Left lung (tissue), 10 donors: Measurements from ENCODE around the gene NAGLU. TPM values are rescaled to one million over a fixed set of nuclear protein-coding genes. Genes with fewer than 3 reads are reported as not detected.
"Not testable (repeated sequence)": the region's sequence is repeated elsewhere in the genome, so short reads cannot be mapped to it uniquely, and the experiment has no call there.

Experiments
- ATAC-seq: fragments of 200-7000 bp; cut with Tn5 transposase; one replicate; pipeline ENCODE4 v1.9.1; 2020; ENCODE audit warnings: moderate library complexity
- DNase-seq, 4 donors: peaks; one replicate each; pipeline ENCODE4 v3.0.0-alpha.2; 2013 to 2020
- H3K27ac ChIP-seq, 2 donors: fragments of 200-600 bp; sonication (generic) in 1 of 2; one replicate each; pipeline versions ENCODE4 v1.5.0 to v1.8.0; 2020 to 2021
- H3K27me3 ChIP-seq, 2 donors: fragments of 200-600 bp; sonication (generic) in 1 of 2; one replicate each; pipeline versions ENCODE4 v1.5.0 to v1.8.0; 2020 to 2021
- H3K36me3 ChIP-seq, 2 donors: fragments of 200-600 bp; sonication (generic) in 1 of 2; one replicate each; pipeline versions ENCODE4 v1.5.0 to v1.8.0; 2020 to 2021
- H3K4me1 ChIP-seq, 2 donors: fragments of 200-600 bp; one replicate each; pipeline ENCODE4 v1.8.0; 2021
- H3K4me3 ChIP-seq, 2 donors: fragments of 200-600 bp; sonication (generic) in 1 of 2; one replicate each; pipeline versions ENCODE4 v1.5.0 to v1.8.0; 2020 to 2021; ENCODE audit warnings: mild to moderate bottlenecking in 1 of 2
- H3K9me3 ChIP-seq, 2 donors: fragments of 200-600 bp; sonication (generic) in 1 of 2; one replicate each; pipeline versions ENCODE4 v1.5.0 to v1.8.0; 2020 to 2021
- intact Hi-C, 2 donors: fragments of 100-400 bp; cut with DNase I; formaldehyde crosslinking; loops; one replicate each; pipeline versions ENCODE4 v1.11.2 to v1.14.2; 2022
- polyA plus RNA-seq, 6 donors: library from polyadenylated mRNA; unstranded; fragments of 120-200 nt; gene quantifications; one replicate each; pipeline ENCODE4 v1.2.1, GENCODE V29; 2013; ENCODE audit not compliant: insufficient read length in 6 of 6
- total RNA-seq, 2 donors: library from RNA; stranded (reverse); fragmentation: NEBNext Ultra II Directional; extraction: Animal tissue kit (Norgen Biotek cat#: 25700); gene quantifications; one replicate each; pipeline ENCODE4 v1.2.1, GENCODE V29; 2021
- TF ChIP-seq, protein P1 (sequence below), 2 donors: fragments of 200-600 bp; sonication (generic) in 1 of 2; IDR thresholded peaks; one replicate each; pipeline versions ENCODE4 v1.5.0 to v1.8.0; 2021; ENCODE audit warnings: antibody characterized with exemption in 2 of 2
- donor health status: DM: no; HTN: yes; CAD: no.
- donor health status: DM: no; HTN: no; CAD: no.

NAGLU gene
- total and polyA plus RNA-seq, 8 donors = 10.3 to 56.2 (median 14.3) TPM

DNA sequence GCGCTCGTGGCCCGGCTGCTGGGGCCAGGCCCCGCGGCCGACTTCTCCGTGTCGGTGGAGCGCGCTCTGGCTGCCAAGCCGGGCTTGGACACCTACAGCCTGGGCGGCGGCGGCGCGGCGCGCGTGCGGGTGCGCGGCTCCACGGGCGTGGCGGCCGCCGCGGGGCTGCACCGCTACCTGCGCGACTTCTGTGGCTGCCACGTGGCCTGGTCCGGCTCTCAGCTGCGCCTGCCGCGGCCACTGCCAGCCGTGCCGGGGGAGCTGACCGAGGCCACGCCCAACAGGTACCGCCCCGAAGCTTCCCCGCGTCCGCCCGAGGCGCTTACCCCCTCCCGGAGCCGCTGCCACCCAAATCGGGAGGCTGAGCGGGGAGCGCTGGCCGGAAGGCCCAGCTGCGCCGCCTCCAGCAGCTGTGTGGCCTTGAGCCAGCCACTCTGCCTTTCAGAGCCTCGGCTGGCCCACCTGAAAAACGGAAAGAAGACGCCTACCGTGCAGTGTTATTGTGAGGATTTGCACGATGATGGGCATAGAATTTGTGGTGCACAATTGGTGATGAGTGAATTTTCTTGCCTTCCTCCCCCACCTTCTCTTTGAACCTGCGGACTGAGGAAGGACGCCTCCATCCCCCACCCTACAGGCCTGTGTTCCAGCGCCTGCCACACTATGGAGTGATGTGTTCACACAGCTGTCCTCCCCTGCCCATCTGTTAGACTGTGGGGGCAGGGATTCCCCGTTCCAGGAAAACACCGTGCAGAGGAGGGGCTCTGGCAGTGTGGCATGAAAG, 523 bp downstream of the NAGLU start:
- TF ChIP-seq, protein P1, sequence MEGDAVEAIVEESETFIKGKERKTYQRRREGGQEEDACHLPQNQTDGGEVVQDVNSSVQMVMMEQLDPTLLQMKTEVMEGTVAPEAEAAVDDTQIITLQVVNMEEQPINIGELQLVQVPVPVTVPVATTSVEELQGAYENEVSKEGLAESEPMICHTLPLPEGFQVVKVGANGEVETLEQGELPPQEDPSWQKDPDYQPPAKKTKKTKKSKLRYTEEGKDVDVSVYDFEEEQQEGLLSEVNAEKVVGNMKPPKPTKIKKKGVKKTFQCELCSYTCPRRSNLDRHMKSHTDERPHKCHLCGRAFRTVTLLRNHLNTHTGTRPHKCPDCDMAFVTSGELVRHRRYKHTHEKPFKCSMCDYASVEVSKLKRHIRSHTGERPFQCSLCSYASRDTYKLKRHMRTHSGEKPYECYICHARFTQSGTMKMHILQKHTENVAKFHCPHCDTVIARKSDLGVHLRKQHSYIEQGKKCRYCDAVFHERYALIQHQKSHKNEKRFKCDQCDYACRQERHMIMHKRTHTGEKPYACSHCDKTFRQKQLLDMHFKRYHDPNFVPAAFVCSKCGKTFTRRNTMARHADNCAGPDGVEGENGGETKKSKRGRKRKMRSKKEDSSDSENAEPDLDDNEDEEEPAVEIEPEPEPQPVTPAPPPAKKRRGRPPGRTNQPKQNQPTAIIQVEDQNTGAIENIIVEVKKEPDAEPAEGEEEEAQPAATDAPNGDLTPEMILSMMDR (IDR thresholded peaks at IDR 0.05) = no peak
- no peaks in the 10 kb centered on the region for H3K27me3 ChIP-seq
- peak overlapping the region; percentile 61 to 77 for H3K4me3 ChIP-seq
- intact Hi-C loops = no loop called here
- H3K4me1 ChIP-seq = peaks cover 10 to 37% of the 10 kb centered on the region in 2 donors
- no peaks in the 10 kb centered on the region for H3K9me3 ChIP-seq
- DNase-seq = peak; percentile 54 to 98 (median 88)
- peaks cover 0 to 34% of the 10 kb centered on the region in 2 donors for H3K36me3 ChIP-seq
- ATAC-seq = peak; percentile 82
- H3K27ac ChIP-seq = peak overlapping the region; percentile 87 to 93

DNA sequence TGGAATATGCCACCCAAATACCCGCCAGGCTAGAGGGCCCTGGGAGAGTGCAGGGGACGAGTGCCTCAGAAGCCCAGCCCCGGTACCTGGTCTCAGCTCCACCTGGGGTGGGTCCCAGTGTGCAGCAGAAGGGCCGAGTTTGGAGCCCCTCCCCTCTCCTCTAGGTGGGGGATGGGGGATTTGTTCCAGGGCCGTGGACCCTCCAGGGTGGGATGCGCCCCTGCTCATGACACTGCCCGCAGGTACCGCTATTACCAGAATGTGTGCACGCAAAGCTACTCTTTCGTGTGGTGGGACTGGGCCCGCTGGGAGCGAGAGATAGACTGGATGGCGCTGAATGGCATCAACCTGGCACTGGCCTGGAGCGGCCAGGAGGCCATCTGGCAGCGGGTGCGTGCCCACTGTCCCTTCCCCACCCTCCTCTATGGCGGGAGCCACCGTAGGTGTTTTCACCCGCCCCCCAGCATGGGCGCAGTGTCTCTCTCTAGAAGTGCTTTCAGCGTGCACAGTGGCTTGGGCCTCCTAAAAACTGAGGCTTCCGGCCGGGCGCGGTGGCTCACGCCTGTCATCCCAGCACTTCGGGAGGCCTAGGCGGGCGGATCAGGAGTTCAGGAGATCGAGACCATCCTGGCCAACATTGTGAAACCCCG, 1.2 kb downstream of the NAGLU start:
- peak overlapping the region; percentile 61 to 77 for H3K4me3 ChIP-seq
- no peaks in the 10 kb centered on the region for H3K9me3 ChIP-seq
- no peak for DNase-seq
- peak; percentile 3 for ATAC-seq
- TF ChIP-seq, protein P1 (IDR thresholded peaks at IDR 0.05) = no peak
- H3K27ac ChIP-seq = peak overlapping the region in 1 of 2 donors; percentile 87
- no peaks in the 10 kb centered on the region for H3K27me3 ChIP-seq
- intact Hi-C loops = no loop called here
- H3K36me3 ChIP-seq = peaks cover 0 to 41% of the 10 kb centered on the region in 2 donors
- H3K4me1 ChIP-seq = peaks cover 10 to 33% of the 10 kb centered on the region in 2 donors

DNA sequence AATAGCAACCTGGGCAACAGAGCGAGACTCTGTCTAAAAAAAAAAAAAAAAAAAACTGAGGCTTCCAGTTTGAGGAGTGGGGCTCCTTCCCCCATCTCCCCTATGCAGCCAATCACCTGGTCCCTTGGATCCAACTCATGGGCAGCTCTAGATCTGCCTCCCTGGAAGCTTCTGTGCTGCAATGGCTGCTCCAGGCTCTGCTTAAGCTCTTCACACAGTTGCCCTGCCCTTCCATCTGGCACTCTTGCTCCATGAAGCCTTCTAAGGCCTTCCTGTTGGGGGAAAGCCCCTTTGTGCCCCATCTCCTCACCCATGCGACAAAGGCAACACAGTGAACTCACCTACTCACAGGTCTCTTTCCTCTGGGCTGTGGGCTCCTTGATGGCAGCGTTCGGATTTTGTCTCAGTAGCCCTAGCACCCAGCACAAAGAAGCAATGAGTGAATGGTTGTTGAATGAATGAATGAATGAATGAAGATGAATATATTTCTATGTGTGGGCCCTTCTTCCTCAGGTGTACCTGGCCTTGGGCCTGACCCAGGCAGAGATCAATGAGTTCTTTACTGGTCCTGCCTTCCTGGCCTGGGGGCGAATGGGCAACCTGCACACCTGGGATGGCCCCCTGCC, 1.9 kb downstream of the NAGLU start:
- H3K9me3 ChIP-seq = no peaks in the 10 kb centered on the region
- peaks cover 10 to 33% of the 10 kb centered on the region in 2 donors for H3K4me1 ChIP-seq
- DNase-seq (no peak), ATAC-seq (no peak)
- peaks cover 0 to 48% of the 10 kb centered on the region in 2 donors for H3K36me3 ChIP-seq
- TF ChIP-seq, protein P1 (IDR thresholded peaks at IDR 0.05) = no peak
- H3K4me3 ChIP-seq = no peak overlapping the region
- H3K27ac ChIP-seq = no peak overlapping the region
- H3K27me3 ChIP-seq = no peaks in the 10 kb centered on the region
- intact Hi-C loops = no loop called here

DNA sequence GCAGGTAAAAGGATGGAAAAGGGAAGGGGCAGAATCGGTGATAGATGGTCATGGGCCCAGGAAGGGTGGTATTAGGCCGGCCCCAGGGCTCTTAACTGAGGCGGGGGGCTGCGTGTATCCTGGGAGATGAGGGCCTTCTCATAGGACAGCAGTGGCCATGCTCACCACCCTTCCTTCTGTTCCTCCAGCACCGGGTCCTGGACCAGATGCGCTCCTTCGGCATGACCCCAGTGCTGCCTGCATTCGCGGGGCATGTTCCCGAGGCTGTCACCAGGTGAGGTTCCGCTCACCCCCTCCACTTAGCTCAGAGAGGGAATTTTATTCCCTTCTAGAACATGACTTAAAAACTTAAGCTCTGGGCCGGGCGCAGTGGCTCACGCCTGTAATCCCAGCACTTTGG, 2.4 kb downstream of the NAGLU start:
- Histone ChIP-seq H3K9me3 (no peaks in the 10 kb centered on the region), H3K4me1 (peaks cover 10 to 33% of the 10 kb centered on the region in 2 donors), H3K36me3 (peaks cover 0 to 53% of the 10 kb centered on the region in 2 donors), H3K4me3 (no peak overlapping the region), H3K27me3 (no peaks in the 10 kb centered on the region), H3K27ac (no peak overlapping the region)
- intact Hi-C loops = no loop called here
- DNase-seq (no peak), ATAC-seq (no peak)
- TF ChIP-seq, protein P1 (IDR thresholded peaks at IDR 0.05) = no peak

DNA sequence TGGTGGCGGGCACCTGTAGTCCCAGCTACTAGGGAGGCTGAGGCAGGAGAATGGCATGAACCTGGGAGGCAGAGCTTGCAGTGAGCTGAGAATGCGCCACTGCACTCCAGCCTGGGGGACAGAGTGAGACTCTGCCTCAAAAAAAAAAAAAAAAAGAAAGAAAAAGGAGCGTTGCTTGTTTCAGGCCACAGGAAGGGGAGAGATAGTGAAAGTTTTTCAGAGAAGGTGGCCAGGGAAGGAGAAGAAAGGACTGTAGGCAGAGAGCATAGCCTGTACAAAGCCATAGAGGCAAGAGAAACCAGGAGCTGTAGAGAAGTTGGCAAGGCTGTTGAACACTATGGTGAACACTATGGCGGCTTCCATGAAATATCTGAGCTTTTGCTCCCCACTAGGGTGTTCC, 4.5 kb downstream of the NAGLU start:
- peaks cover 7 to 27% of the 10 kb centered on the region in 2 donors for H3K4me1 ChIP-seq
- H3K4me3 ChIP-seq, ATAC-seq, H3K27ac ChIP-seq, H3K27me3 ChIP-seq, DNase-seq, intact Hi-C loops, H3K9me3 ChIP-seq: not testable (repeated sequence)
- H3K36me3 ChIP-seq = peaks cover 0 to 69% of the 10 kb centered on the region in 2 donors
